Fibroblast of pulmonary artery (primary cell): ENCODE data around the gene RSRC1.

ENCODE experiments used
- DNase-seq: peaks from one replicate; pipeline ENCODE4 v3.0.0-alpha.2; 2010; ENCODE audit warnings: low read depth
- H3K4me3 ChIP-seq: replicated peaks from 2 replicates; pipeline ENCODE4 v1.5.1; 2011; ENCODE audit warnings: low read depth, mild to moderate bottlenecking, control low read depth, low read length, moderate library complexity
- CTCF ChIP-seq: IDR thresholded peaks from 2 replicates; pipeline ENCODE4 v1.5.1; 2011; ENCODE audit warnings: mild to moderate bottlenecking, control low read depth, low read length, inconsistent platforms; ENCODE audit errors: missing control alignments

RSRC1 gene

GRCh38 chr3:158347966-158348365, 238.1 kb downstream of the RSRC1 start:
- DNase-seq = peak; percentile 47
- TF ChIP-seq CTCF = no peak
- no peak overlapping the region for H3K4me3 ChIP-seq

- DNase-seq = no peak
- no peak overlapping the region for H3K4me3 ChIP-seq
- TF ChIP-seq CTCF = no peak
Measured at GRCh38 chr3:158350971-158351370, 241.1 kb downstream of the RSRC1 start.

- H3K4me3 ChIP-seq = no peak overlapping the region
- no peak for TF ChIP-seq CTCF
- peak; percentile 41 for DNase-seq
Measured at GRCh38 chr3:158352551-158352950, 242.7 kb downstream of the RSRC1 start.

- DNase-seq = no peak
- H3K4me3 ChIP-seq = no peak overlapping the region
- TF ChIP-seq CTCF = no peak
Measured at GRCh38 chr3:158354713-158355112, 244.8 kb downstream of the RSRC1 start.

GRCh38 chr3:158355623-158356588, 246.0 kb downstream of the RSRC1 start:
- no peak for DNase-seq
- no peak for TF ChIP-seq CTCF
- no peak overlapping the region for H3K4me3 ChIP-seq

GRCh38 chr3:158359339-158359738, 249.4 kb downstream of the RSRC1 start:
- H3K4me3 ChIP-seq = no peak overlapping the region
- DNase-seq = no peak
- no peak for TF ChIP-seq CTCF
